ENCODE data around the gene BMP6.

The BMP6 gene

GRCh38 chr6:7725849-7726415, at the start of gene BMP6:
Gene BMP6 (plus strand): TSS chr6:7726099. CDS start chr6:7726956, 857 bp downstream.
- DNase-seq (ENCODE audit: low read depth in 2 of 2) = peak in 1 of 2 donors; percentile 41

GRCh38 chr6:7677229-7677628, 48.7 kb upstream of the BMP6 start:
- no peak for DNase-seq (ENCODE audit: low read depth in 2 of 2)

- no peak for DNase-seq (ENCODE audit: low read depth in 2 of 2)
Observed at GRCh38 chr6:7680393-7681075, 45.4 kb upstream of the BMP6 start.

GRCh38 chr6:7681449-7681848, 44.5 kb upstream of the BMP6 start:
- DNase-seq (ENCODE audit: low read depth in 2 of 2) = no peak

GRCh38 chr6:7684076-7684475, 41.8 kb upstream of the BMP6 start:
- DNase-seq (ENCODE audit: low read depth in 2 of 2) = no peak

GRCh38 chr6:7684843-7685242, 41.1 kb upstream of the BMP6 start:
- no peak for DNase-seq (ENCODE audit: low read depth in 2 of 2)

GRCh38 chr6:7685276-7685675, 40.6 kb upstream of the BMP6 start:
- no peak for DNase-seq (ENCODE audit: low read depth in 2 of 2)

- no peak for DNase-seq (ENCODE audit: low read depth in 2 of 2)
Observed at GRCh38 chr6:7687145-7688111, 38.5 kb upstream of the BMP6 start.

GRCh38 chr6:7691021-7691420, 34.9 kb upstream of the BMP6 start:
- DNase-seq (ENCODE audit: low read depth in 2 of 2) = no peak

GRCh38 chr6:7691675-7692452, 34.0 kb upstream of the BMP6 start:
- DNase-seq (ENCODE audit: low read depth in 2 of 2) = no peak

- no peak for DNase-seq (ENCODE audit: low read depth in 2 of 2)
Observed at GRCh38 chr6:7692453-7692784, 33.5 kb upstream of the BMP6 start.

GRCh38 chr6:7693827-7694226, 32.1 kb upstream of the BMP6 start:
- DNase-seq (ENCODE audit: low read depth in 2 of 2) = no peak

GRCh38 chr6:7696061-7696460, 29.8 kb upstream of the BMP6 start:
- DNase-seq (ENCODE audit: low read depth in 2 of 2) = no peak

GRCh38 chr6:7697432-7697819, 28.5 kb upstream of the BMP6 start:
- DNase-seq (ENCODE audit: low read depth in 2 of 2) = no peak

GRCh38 chr6:7697820-7698623, 27.9 kb upstream of the BMP6 start:
- DNase-seq (ENCODE audit: low read depth in 2 of 2) = no peak

GRCh38 chr6:7701212-7701834, 24.6 kb upstream of the BMP6 start:
- DNase-seq (ENCODE audit: low read depth in 2 of 2) = no peak

- DNase-seq (ENCODE audit: low read depth in 2 of 2) = no peak
Observed at GRCh38 chr6:7703148-7703680, 22.7 kb upstream of the BMP6 start.

- no peak for DNase-seq (ENCODE audit: low read depth in 2 of 2)
Observed at GRCh38 chr6:7705483-7705882, 20.4 kb upstream of the BMP6 start.

- no peak for DNase-seq (ENCODE audit: low read depth in 2 of 2)
Observed at GRCh38 chr6:7706269-7706668, 19.6 kb upstream of the BMP6 start.

GRCh38 chr6:7707787-7708186, 18.1 kb upstream of the BMP6 start:
- no peak for DNase-seq (ENCODE audit: low read depth in 2 of 2)
